Chondrocyte (in vitro differentiated cells): Measurements from ENCODE around the gene P2RX1. TPM values are rescaled to one million over a fixed set of nuclear protein-coding genes. Genes with fewer than 3 reads are reported as not detected.

Experiments used
- DNase-seq: peaks from one replicate; pipeline ENCODE4 v3.0.0; 2021; ENCODE audit warnings: mixed read lengths, low spot score
- H3K27ac Mint-ChIP-seq: one replicate; pipeline ENCODE4 v1.8.0; 2021; ENCODE audit warnings: mild to moderate bottlenecking, moderate library complexity, mixed read lengths; ENCODE audit not compliant: unreplicated experiment
- H3K27me3 Mint-ChIP-seq: 2 replicates; pipeline ENCODE4 v1.8.0; 2021; ENCODE audit warnings: low read depth, mixed read lengths
- H3K36me3 Mint-ChIP-seq: 2 replicates; pipeline ENCODE4 v1.8.0; 2021; ENCODE audit warnings: low read depth, mixed read lengths
- H3K4me1 Mint-ChIP-seq: 2 replicates; pipeline ENCODE4 v1.8.0; 2021; ENCODE audit warnings: low read depth, mild to moderate bottlenecking, mixed read lengths
- H3K4me3 Mint-ChIP-seq: one replicate; pipeline ENCODE4 v1.8.0; 2021; ENCODE audit warnings: mild to moderate bottlenecking, moderate library complexity, mixed read lengths; ENCODE audit not compliant: unreplicated experiment
- H3K9me3 Mint-ChIP-seq: 2 replicates; pipeline ENCODE4 v1.8.0; 2021; ENCODE audit warnings: low read depth, mixed read lengths
- total RNA-seq: library from RNA; stranded (reverse); gene quantifications from 3 replicates; pipeline ENCODE4 v1.2.1, GENCODE V29; 2021
- TF ChIP-seq, protein P1 (sequence below): fragments of 200-600 bp; sonication (generic); IDR thresholded peaks from 2 replicates; pipeline ENCODE4 v1.5.0; 2021; ENCODE audit warnings: antibody characterized with exemption, mild to moderate bottlenecking, moderate library complexity

Gene P2RX1
- total RNA-seq, 1 donor from 2014 or later: not detected

DNA sequence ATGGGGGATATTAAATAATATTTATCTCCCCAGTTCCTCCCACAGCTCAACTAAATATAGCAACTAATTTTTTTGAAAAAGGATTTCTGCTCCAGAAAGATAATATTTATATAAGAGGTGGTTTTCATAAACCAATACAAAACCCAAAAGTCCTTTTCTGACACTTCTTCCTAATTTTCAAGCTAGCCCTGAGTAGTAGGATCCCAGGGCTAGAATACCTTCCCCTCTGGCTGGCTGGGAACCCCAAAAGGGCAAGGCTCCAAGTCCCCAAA is 46.6 kb upstream of the P2RX1 start:
- peaks cover 33% of the 10 kb centered on the region for H3K4me1 Mint-ChIP-seq
- peak overlapping the region; percentile 23 for H3K27ac Mint-ChIP-seq
- peaks cover 23% of the 10 kb centered on the region for H3K27me3 Mint-ChIP-seq
- no peak for DNase-seq
- TF ChIP-seq, protein P1, sequence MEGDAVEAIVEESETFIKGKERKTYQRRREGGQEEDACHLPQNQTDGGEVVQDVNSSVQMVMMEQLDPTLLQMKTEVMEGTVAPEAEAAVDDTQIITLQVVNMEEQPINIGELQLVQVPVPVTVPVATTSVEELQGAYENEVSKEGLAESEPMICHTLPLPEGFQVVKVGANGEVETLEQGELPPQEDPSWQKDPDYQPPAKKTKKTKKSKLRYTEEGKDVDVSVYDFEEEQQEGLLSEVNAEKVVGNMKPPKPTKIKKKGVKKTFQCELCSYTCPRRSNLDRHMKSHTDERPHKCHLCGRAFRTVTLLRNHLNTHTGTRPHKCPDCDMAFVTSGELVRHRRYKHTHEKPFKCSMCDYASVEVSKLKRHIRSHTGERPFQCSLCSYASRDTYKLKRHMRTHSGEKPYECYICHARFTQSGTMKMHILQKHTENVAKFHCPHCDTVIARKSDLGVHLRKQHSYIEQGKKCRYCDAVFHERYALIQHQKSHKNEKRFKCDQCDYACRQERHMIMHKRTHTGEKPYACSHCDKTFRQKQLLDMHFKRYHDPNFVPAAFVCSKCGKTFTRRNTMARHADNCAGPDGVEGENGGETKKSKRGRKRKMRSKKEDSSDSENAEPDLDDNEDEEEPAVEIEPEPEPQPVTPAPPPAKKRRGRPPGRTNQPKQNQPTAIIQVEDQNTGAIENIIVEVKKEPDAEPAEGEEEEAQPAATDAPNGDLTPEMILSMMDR: no peak
- no peaks in the 10 kb centered on the region for H3K9me3 Mint-ChIP-seq
- peak overlapping the region; percentile 47 for H3K4me3 Mint-ChIP-seq
- no peaks in the 10 kb centered on the region for H3K36me3 Mint-ChIP-seq

DNA sequence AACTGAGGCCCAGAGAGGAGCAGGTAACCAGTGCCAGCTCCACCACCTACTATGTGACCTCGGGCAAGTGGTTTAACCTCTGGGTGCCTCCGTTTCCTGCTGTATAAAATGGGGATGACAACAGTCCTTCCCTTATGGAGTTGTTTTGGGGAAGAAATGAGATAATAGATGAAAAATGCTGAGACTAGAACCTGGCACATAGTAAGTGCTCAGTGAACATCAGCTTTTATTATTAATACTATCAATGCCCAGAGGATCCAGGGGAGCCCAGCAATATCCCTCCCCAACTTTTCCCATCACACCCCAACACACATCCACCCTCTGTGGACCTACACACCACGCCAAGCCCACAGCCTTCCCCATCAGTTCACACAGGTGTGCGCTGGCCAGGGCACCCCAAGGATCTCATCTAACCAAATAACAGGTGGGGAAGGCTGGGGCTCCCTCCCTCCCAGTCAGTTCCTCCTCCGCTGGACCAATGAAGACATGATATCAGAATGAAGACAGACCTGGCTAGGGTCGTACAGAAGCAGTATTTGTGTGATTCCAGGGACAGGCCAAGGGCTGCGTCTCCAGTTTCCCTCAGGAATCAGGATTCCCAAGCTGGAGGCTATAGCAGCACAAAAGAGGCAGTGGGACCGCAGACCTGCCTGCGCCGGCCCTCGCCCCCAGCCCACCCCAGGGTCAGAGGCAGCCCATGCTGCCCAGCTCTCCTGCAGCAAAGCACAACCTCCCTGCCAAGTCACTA is 46.1 kb upstream of the P2RX1 start:
- no peaks in the 10 kb centered on the region for H3K9me3 Mint-ChIP-seq
- no peaks in the 10 kb centered on the region for H3K36me3 Mint-ChIP-seq
- peak overlapping the region; percentile 23 for H3K27ac Mint-ChIP-seq
- no peak for DNase-seq
- peaks cover 33% of the 10 kb centered on the region for H3K4me1 Mint-ChIP-seq
- H3K4me3 Mint-ChIP-seq: no peak overlapping the region
- TF ChIP-seq, protein P1: no peak
- H3K27me3 Mint-ChIP-seq: peaks cover 21% of the 10 kb centered on the region

DNA sequence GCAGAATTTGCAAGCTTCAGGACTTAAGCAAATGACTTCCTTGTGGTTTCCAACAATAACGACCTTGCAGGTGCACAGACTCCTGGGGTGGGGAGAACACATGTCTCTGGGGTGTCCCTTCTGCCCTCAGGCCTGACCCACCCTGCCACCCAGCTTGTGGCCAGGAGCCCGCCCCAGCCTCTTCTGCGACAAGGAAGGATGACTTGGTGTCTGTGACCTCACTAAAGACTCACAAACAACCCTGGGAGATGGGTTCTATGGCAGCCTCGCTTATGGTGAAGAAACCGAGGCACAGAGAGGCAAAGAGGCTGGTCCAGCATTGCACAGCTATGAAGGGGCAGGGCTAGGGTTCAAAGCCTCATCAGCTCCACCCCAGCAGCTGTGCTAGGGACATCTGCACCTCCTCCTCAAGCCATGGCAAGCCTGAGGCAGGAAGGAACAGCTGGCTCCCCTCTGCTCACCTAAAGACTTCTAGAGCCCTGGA is 45.3 kb upstream of the P2RX1 start:
- DNase-seq: no peak
- TF ChIP-seq, protein P1: no peak
- H3K4me3 Mint-ChIP-seq: no peak overlapping the region
- H3K4me1 Mint-ChIP-seq: peaks cover 33% of the 10 kb centered on the region
- peaks cover 19% of the 10 kb centered on the region for H3K27me3 Mint-ChIP-seq
- no peaks in the 10 kb centered on the region for H3K36me3 Mint-ChIP-seq
- no peak overlapping the region for H3K27ac Mint-ChIP-seq
- no peaks in the 10 kb centered on the region for H3K9me3 Mint-ChIP-seq

DNA sequence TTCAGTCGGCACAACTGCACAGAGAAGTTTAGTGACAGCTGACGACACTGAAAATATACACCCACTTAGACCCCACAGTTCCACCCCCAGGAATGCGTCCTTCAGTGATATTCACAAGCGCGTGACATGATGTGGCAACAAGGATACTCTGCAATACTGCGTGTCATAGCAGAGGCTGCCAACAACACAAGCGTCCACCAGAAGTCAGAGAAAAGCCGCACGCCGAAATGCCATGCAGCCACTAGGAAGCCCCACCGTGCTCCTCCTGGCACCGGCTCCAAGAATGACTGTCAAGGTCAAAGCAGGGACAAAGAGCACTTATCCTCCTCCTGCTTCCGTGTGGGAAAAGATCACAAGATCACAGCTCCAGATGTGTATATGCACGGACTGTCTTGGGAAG is 44.5 kb upstream of the P2RX1 start:
- no peak for DNase-seq
- Mint-ChIP-seq H3K27me3 (peaks cover 21% of the 10 kb centered on the region), H3K4me1 (peaks cover 33% of the 10 kb centered on the region), H3K4me3 (no peak overlapping the region), H3K27ac (no peak overlapping the region), H3K36me3 (no peaks in the 10 kb centered on the region), H3K9me3 (no peaks in the 10 kb centered on the region)
- TF ChIP-seq, protein P1: no peak

DNA sequence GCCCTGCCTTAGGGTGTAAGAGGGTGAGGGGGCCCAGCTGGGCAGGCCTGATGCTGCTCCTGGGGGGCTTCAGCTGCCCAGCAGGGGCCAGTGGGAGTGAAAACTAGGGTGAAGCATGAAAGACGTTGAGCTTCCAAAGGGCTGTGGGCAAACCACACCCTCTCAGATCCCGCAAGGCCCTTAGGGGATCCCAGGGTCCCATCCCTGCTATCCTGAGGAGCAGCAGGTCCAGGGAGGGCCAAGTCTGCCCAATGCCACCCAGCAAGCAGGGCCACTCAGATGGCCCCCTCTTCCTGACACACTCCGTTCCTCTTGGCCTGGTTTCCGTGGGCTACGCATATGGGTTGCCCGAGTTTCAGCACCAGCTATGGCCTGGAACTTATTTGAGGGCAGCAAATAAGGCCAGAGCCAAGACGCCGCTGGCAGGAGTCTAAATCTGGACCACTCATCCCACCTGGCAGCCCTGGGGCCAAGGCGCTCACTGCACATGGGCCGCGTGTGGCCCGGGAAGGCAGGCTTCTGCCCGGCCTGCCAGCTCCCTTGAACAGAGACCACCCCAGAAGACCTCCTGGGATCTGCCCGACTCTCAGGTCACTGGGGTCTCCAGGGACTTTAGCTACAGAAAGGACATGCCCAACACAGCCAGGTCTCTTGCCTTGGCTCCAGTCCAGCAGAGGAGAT is 43.8 kb upstream of the P2RX1 start:
- no peak for DNase-seq
- Mint-ChIP-seq H3K9me3 (no peaks in the 10 kb centered on the region), H3K4me3 (no peak overlapping the region), H3K36me3 (no peaks in the 10 kb centered on the region), H3K27me3 (peaks cover 21% of the 10 kb centered on the region), H3K27ac (no peak overlapping the region), H3K4me1 (peaks cover 29% of the 10 kb centered on the region)
- TF ChIP-seq, protein P1: no peak
